A204.1 (cell line): ENCODE data around the gene SMNDC1.
A peak's percentile ranks its signal among the peaks of the same experiment; 100 is the strongest.

Experiments used
- FAIRE-seq: peaks from 2 replicates; lab custom pipeline; 2012; peaks lifted over from hg19 to GRCh38; lab: Jason Lieb, UNC

SMNDC1 gene

DNA sequence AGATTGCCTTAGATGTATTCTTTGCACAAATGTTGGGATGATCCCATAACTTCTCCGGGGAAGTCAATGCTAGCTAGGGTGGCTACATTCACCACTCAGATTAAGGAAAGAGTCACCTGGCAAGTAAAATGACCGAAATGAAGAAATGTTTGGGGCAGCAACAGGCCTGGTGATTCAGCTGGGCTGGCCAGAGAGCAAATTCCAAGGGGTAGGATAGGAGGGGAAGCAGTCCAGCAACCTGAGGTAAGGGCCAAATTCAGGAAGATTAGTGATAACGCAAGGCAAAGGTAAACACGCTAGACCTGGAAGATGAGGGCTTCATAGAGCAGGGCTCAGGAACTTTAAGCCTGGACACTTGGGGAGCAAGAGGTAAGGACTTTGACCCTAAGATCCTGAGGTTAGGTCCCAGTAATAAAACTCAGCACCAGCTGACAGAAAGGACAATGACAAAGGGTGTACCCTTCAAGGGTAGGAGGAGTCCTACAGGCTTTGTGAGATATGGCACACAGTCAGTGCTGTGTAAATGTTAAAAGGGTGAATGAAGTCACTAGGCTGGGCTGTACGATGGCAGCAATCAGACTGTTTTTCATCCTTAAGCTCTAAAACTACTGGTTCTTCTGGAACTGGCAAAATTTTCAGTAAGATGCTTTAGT is 22.7 kb upstream of the SMNDC1 start:
- no peak for FAIRE-seq

DNA sequence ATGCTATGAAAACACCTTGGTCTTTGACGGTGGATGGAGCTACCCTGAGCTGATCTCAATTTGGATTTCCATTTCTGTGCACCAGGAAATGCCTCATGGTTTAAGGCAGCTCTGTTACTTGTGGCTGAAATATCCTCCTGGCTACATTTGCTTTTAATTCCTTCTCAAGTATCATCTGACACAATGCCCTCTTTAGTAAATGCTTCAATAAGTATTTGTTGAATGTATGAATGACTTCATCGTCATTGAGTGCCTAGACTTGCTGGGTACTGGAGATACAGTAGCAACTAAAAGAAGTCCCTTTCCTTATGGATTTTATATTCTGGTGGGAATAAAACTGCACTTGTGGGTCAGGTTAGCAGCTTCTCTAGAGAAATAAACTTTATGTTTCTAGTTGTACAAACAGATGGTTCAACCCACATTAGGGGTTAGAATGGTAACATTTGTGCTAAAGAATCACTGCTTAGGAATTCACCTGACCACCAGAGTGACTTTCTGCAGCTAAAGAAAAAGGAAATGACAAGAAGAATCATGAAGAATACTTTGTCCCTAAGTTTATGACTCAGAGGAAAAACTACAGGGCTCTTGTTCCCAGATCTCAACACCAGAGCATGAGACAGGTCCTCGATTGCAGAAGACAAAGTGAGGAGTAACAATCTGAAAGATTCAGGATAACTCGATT is 21.8 kb upstream of the SMNDC1 start:
- no peak for FAIRE-seq

DNA sequence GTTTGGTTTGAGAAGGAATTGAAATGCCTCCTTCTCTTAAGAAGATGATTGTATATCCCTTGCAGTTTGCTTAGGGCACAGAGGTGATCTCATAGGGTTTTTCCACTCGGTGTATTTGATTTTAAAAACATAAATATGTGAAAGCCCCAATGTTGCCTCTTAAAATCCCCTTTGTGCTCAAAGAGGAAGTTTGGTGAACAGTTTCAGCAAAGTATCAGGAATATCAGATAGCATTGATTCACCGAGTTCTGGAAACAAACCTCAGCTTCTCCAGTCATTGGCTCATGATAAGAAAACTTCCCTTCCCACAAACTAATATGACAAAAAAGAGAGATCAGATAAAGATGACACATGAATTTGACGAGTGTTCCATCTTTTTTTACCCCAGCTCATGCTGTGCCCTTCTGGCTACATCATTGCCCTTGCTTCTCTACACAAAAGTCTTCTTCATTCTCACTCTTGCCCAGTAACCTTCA is 20.1 kb upstream of the SMNDC1 start:
- FAIRE-seq: no peak

DNA sequence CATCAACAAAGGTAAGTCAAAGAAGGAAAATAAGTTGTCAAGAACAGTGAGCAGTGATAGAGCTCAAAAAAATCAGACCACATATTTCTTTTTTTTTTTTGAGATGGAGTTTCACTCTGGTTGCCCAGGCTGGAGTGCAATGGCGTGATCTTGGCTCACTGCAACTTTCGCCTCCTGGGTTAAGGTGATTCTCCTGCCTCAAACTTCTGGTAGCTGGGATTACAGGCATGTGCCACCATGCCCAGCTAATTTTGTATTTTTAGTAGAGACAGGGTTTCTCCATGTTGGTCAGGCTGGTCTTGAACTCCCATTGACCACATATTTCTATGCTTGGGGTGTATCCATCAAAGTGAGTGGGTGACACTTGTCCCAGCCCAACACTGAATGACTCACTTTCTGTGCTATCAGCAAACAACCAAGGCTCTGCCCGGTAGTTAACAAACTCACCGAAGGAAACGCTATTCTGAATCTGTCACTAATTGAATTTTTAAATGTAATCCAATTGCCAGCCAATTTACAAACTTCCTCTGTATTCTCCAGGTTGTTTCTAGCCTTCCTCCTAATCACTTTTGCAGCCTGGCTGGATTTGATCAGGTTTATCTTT is 19.6 kb upstream of the SMNDC1 start:
- FAIRE-seq: no peak

DNA sequence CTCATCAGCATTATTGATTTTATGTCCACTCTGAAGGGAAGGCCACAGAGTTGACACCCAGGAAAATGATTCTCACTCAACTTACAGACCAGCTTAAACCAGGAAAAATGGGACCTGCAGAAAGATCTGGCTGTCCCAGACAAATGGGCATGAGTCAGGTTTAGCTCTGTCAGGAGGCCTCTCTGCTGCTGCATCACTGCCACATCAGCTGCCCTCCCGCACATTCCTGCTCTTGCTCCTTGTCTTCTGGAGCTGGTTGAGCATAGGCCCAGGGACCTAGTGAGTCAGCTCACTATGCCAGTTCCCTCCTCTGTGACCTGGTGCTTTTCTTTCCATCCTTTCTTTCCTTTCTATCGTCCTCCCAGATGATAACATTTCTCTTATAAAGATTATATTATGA is 18.8 kb upstream of the SMNDC1 start:
- no peak for FAIRE-seq

DNA sequence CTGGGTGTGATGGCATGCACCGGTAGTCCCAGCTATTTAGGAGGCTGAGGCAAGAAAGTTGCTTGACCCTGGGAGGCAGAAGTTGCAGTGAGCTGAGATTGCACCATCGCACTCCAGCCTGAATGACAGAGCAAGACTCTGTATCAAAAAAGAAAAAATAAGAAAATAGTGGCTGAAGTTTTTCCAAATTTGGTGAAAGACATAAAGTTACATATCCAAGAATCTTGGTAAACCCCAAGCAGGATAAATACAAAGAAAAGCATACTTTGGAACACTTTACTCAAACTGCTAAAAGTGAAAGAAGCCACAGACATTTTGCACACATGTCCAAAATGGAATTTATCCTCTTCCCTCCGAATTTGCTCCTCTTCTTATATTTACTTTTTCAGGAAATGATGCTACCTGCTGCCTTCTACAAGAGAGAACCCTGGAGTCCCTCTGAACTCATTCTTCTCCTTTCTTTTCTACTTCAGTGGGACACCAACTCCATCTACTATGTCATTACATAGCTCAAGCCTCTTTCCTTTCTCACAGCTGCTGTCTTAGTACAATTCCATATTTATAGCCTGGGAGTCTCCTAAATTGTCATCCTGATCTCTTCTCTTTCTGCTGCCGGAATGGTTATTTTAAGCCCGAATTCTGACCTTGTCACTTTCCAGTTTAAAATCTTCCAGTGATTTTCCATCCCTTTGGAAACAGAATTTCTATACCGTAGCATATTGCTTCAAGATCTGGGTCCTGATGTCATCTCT is 17.3 kb upstream of the SMNDC1 start:
- FAIRE-seq: no peak

DNA sequence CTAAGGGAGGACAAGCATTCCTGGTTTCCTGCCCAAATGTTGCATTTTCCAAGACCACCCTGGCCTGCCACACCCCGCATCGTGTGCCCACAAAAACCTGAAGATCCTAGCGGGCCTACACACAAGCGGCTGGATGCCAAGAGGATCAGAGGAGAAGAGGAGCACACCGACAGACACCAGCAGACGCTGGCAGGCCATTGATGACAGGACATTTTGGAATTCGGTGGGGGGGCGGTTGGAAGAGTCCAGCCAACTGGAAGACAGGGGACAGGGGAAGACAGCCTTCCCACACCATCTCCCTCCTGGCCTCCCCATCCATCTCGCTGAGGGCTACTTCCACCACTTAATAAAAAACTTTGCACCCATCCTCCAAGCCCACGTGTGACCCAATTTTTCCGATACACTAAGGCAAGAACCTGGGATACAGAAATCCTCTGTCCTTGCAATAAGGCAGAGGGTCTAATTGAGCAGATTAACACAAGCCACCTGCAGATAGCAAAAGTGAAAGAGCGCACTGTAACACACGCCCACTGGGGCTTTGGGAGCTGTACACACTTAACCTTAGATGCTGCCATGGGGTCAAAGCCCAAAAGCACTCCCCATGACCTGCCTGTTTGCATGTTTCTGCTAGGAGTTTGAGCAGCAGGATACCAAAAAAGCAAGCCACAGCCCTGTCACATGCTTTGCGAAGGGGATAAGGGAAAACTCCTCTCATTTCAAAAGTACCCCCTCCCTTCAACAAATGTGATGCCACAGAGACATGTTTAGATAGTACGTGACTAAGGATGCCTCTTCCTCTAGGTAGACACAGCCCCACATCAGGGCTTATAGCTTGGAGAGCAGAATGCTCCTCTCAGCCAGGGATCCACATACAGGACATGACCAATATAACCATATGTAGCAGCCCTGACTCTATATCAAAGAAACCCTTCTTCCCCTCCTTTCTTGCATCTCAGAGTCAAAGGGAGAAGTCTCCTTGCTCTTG is 13.4 kb upstream of the SMNDC1 start:
- no peak for FAIRE-seq

DNA sequence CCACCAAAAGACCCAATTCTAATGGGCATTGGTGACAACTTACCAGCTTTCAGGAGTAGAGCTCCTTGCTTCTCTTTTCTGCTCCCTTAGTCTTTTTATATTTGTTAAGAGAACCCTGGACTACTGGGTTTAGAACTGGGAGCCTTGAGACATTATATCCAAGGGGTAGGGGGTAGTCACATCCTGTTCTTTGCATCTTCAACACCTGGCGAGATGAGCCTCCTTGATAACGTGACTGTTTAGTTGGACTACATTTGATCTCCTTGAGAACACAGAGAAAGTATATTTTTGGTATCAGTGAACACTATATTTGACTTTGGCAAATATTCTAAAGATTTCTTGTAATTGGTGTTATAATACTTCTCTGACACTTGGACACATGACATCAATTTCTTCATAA is 9.0 kb upstream of the SMNDC1 start:
- no peak for FAIRE-seq

DNA sequence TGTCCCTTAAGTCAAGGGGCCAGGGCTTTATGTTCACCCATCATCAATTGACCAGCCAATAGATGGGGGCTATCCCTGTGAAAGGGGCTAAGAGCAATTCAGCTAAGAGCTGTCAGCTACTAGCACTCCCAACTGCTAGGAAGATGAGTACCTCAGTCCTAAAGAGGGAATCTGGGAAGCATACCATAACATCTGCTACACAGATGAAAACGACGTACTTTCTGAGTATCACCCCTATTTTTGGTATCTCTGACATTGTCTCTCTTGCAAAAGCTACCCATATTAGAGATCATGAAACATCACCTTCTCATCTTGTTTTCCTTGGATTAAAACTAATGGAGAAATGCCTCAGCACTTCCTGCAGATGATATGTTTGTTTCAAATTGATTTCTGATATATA is 7.5 kb upstream of the SMNDC1 start:
- FAIRE-seq: no peak

DNA sequence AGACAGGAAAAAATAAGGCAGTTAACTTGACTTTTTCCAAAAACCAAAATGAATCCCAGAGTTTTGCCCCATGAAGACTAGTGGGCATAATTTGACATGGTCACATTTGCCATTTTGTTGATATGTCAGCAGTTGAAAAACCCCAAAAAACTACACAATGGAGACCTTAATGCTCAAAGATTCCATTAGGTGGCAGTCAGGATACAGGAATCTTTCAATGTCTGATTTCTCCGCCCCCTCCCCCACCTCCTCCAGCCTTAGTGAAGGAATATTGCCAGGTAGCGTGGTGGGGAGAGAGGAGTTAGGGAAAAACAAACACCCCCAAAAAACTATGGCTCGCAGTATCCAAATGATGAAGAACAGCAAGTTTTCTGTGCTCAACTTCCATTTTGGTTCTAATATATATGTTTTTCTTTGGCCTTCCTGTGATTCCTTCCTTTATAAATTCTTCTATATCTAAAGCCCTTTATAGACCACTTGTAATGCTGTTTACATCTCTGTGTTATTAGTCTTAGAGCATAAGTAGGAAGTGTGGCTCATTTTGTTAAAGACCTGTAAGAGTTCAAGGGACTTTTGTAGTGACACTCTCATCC is 6.7 kb upstream of the SMNDC1 start:
- peak; percentile 89 for FAIRE-seq

DNA sequence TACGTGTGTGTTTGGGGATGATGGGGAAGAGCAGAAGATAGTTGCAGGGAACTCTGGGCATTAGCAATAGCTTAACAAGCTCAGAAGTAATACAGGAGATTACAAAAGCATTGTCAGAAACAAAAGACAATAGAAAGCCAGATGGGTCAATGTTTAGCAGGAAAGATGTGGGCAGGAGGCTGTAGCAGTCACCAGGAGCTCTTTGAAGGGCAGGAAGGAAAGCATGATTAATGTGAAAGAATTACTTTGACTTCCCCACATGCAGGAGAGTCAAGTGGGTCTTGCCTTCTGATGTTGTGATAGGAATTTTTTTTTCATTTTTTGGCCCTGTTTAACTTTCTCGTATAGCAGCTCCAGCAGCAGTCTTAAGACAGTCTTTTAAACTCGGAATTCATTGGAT is 6.0 kb upstream of the SMNDC1 start:
- no peak for FAIRE-seq

DNA sequence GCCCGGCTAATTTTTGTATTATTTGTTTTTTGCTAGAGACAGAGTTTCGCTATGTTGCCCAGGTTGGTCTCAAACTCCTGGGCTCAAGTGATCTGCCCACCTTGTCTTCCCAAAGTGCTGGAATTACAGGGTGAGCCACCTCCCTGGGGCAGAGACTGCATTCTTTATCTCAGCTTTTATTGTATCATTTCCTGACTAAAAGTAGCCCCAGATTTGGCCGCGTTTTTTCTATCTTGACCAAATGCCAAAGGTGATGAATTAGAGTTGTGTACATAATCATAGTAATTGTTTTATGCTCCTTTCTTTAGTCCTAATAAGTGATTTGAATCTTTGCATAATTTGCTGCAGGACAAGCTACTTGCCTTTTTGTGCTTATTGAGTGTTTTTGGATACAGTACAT is 3.1 kb upstream of the SMNDC1 start:
- FAIRE-seq: no peak

DNA sequence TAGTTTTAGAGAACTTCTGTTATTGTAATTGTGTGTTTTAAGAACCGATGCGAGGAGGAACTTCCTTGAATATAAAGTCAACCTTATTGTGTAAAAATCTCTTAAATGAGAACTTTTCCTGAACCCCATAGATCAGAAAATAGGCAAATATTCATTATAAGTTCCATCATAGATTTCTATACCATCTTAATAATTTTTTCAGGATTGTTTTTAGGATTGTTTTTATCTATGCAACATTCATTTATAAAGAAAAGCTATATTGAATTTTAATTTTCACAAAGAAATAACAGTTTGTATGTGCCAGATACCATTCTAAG is 1.7 kb upstream of the SMNDC1 start:
- FAIRE-seq: no peak

DNA sequence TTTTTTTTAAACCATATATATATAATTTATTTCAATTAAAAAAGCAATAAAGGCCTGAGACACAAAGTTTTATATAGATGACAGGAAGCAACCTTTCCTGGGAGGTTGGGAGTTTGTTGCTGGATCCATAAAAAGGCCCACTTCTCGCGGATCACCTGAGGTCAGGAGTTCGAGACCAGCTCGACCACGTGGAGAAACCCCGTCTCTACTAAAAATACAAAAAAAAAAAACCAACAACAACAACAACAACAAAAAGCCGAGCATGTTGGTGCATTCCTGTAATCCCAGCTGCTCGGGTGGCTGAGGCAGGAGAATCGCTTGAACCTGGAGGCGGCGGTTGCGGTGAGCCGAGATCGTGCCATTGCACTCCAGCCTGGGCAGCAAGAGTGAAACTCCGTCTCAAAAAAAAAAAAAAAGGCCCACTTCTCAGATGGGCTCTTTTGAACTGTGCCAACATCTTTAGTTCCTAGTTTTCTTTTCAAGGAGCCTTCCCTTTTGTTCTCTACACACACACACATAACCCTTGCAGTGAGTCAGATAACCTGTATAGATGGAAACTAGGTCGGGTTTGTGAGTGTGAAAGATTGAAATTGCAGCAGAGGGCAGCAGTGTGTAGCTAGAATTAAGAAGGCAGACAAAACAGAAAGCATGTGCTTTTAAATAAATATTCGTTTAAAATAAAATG is 1.2 kb upstream of the SMNDC1 start:
- FAIRE-seq: peak; percentile 92

DNA sequence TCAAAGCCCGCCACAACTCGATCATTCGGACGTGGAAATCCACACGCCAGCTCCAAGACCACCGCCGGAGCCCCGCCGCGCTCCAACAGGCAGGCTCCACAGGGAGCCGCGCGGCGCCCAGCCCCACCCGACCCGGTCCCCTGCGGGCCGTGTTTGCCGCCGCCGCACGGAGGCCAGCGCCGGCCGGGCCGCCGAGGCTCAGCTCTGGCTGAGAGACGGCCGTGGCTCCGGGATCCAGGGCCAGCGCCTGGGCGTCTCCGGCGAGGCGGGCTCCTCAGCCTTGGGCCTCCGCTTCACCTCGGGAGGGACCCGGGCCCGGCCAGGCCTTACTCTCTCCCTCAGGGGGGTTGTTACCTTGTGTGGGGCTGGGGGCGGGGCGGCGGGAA is 333 bp downstream of the SMNDC1 start:
- no peak for FAIRE-seq

DNA sequence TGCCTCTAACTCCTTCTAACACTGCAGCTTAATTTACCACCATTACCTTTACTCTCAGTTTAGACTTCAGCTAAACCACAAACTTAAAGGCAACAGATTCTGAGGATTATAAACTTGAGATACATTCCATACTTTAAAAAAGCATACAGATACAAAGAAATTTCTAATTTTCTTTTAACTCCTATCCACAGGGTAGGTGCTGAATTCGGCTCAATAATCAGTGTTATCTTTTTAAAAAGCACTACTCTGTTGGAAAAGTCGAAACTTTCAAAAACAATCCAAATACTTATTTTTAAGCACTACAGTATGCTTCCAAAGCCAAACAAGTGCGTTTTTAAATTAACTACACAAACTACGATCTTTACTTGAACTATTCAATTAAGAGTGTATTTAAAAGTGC is 1.0 kb downstream of the SMNDC1 start:
- FAIRE-seq: no peak

DNA sequence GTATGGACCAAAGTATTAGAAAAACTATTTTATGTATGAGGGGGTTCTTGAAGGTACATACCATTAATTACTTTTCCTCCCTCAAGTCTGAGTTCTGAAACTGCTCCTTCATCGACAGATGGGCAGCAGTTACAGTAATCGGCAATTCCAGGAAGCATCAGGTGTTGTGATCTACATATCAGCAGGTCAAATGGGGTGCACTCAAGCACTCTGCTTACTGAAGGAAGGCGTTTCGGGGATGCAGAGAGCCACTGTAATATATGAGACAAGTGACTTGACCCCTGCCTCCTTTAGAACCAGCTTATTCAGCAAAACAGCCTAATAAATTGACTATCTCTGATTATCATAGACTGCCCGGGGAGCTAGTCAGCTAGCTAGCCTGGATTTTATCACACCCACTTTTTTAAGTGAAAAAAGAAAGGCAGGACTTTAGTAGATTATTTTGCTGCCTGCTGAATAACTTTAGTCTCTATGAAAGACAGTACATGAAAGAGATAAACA is 4.2 kb downstream of the SMNDC1 start:
- FAIRE-seq: no peak

DNA sequence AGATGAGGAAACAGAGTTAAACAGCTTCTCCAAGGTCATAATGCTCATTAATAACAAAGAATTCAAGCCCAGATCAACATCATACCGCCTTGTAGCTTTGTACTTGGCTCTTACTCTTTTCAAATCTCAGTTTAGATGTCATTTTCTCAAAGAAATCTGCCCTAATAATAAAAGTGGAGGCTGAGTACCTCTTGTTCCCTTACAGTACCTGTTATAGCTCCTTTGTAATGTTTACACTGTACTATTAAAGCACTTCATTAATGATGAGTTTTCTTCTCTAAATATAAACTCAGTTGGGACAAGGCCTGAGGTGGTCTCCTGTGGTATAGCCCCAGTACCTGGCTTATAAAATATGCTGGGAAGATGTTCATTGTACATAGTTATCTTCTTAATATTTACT is 7.8 kb downstream of the SMNDC1 start:
- no peak for FAIRE-seq

DNA sequence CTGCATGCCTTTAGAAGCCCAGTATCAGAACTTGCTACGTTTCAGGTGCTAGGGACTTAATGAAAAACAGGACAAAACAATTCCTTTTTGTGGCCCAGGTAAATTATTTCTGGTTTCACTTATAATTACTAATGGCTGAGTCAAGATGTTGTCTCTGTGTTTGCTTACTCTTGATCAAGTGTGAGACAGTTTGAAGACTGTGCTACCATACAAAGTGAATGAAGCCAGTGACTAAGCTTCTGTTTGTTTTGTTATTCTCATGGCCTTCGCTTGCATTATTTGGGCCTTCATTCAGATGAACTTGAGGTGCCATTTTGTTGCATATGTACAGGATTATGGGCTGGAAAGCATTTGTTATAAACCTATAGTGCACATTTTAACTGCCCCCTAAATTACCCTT is 17.9 kb downstream of the SMNDC1 start:
- FAIRE-seq: no peak

DNA sequence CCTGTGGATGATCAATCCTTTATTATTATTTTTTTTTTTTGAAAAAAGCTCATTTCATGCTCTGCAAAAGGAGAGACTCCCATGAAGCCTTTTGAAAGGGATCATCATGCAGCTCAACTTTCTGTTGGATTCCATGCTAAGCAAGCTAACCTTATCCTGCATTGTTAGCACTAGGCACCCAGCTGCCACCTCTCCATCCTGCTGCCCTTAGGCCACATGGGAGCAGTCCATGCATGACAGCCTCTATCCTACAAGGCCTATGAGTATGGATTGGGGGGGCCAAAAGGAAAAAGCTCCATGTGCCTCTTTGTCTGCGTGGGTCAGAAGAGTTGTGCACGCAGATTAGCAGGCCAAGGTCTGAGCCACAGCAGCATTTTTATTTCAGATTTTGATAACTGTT is 19.2 kb downstream of the SMNDC1 start:
- no peak for FAIRE-seq

DNA sequence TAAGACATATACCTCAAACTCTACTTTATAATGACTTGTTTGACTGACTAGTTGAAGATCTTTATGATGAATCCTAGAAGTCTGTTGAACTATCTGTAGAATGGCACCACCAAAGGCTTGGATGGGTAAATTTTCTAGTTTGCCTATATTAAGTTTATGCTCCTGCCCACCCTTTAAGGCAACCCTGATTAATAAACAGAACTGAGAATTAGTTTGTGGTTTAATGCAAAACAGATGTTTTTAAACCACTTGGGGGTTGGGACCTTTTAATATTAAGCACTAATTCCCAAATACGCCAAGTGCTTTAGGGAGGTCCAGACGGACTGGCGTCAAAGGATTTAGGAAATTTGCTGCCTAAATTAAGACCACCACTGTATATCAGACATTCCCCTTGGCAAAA is 20.5 kb downstream of the SMNDC1 start:
- no peak for FAIRE-seq
